ENCODE results near the gene CABCOCO1. TPM values are rescaled to one million over a fixed set of nuclear protein-coding genes. Genes with fewer than 3 reads are reported as not detected.

CABCOCO1 gene
- total RNA-seq, 1 experiment from 2014 or later: not detected

- no TSS peak for BruUV-seq (replicated peaks)
- H3K36me3 ChIP-seq (ENCODE audit: insufficient read depth, low read length, poor library complexity, severe bottlenecking): no peaks in the 10 kb centered on the region
- CTCF ChIA-PET: interaction anchor here (0.7 to 2.0 kb wide), 2 partner anchors 130 to 148 kb away, joined by 3 to 7 read pairs; no protein-coding TSS in a partner anchor
- POLR2A ChIA-PET (ENCODE audit: low non-redundant PET): no interaction called here
- no peaks in the 10 kb centered on the region for H3K9me3 ChIP-seq (ENCODE audit: low read depth, low read length, poor library complexity, severe bottlenecking)
- TF ChIP-seq EZH2 (IDR thresholded peaks at IDR 0.05; ENCODE audit: borderline replicate concordance, low read depth, low read length, poor library complexity, severe bottlenecking): no peak
- TF ChIP-seq CTCF (conservative IDR thresholded peaks at IDR 0.05; ENCODE audit: low read depth, low read length): no peak
- intact Hi-C loops (cut with micrococcal nuclease; ENCODE audit: unreplicated experiment): loop anchor here (5.0 to 10.0 kb wide), 3 partner anchors 292 to 495 kb away; no protein-coding TSS in a partner anchor
- H3K27me3 ChIP-seq (replicated peaks; ENCODE audit: insufficient read depth, low read depth, low read length, poor library complexity): no peaks in the 10 kb centered on the region
- no peak overlapping the region for H3K4me3 ChIP-seq (ENCODE audit: low read depth, low read length, poor library complexity, severe bottlenecking)
- H3K4me1 ChIP-seq (ENCODE audit: insufficient read depth, low read length, poor library complexity, severe bottlenecking): peaks cover 76% of the 10 kb centered on the region
- H3K27ac ChIP-seq (ENCODE audit: low read depth, low read length, poor library complexity, severe bottlenecking): peak overlapping the region; percentile 78
- DNase-seq (ENCODE audit: low spot score): peak; percentile 81
These were observed 89.6 kb downstream of the CABCOCO1 start for GRCh38 chr10:61752111-61753011.

GRCh38 chr10:61753453-61753852 lies 90.7 kb downstream of the CABCOCO1 start:
- no TSS peak for BruUV-seq (replicated peaks)
- Histone ChIP-seq H3K36me3 (ENCODE audit: insufficient read depth, low read length, poor library complexity, severe bottlenecking) (no peaks in the 10 kb centered on the region), H3K4me1 (ENCODE audit: insufficient read depth, low read length, poor library complexity, severe bottlenecking) (peaks cover 71% of the 10 kb centered on the region), H3K4me3 (ENCODE audit: low read depth, low read length, poor library complexity, severe bottlenecking) (no peak overlapping the region), H3K27ac (ENCODE audit: low read depth, low read length, poor library complexity, severe bottlenecking) (no peak overlapping the region), H3K27me3 (replicated peaks; ENCODE audit: insufficient read depth, low read depth, low read length, poor library complexity) (no peaks in the 10 kb centered on the region), H3K9me3 (ENCODE audit: low read depth, low read length, poor library complexity, severe bottlenecking) (no peaks in the 10 kb centered on the region)
- ChIA-PET CTCF (interaction anchor here (0.6 kb wide), 1 partner anchor 156 kb away, joined by 6 read pairs; no protein-coding TSS in a partner anchor), POLR2A (ENCODE audit: low non-redundant PET) (no interaction called here)
- DNase-seq (ENCODE audit: low spot score): no peak
- intact Hi-C loops (cut with micrococcal nuclease; ENCODE audit: unreplicated experiment): loop anchor here (5.0 to 10.0 kb wide), 3 partner anchors 291 to 494 kb away; no protein-coding TSS in a partner anchor
- TF ChIP-seq EZH2 (IDR thresholded peaks at IDR 0.05; ENCODE audit: borderline replicate concordance, low read depth, low read length, poor library complexity, severe bottlenecking) (no peak), CTCF (conservative IDR thresholded peaks at IDR 0.05; ENCODE audit: low read depth, low read length) (no peak)

GRCh38 chr10:61754587-61755550 lies 92.1 kb downstream of the CABCOCO1 start:
- Histone ChIP-seq H3K9me3 (ENCODE audit: low read depth, low read length, poor library complexity, severe bottlenecking) (no peaks in the 10 kb centered on the region), H3K27ac (ENCODE audit: low read depth, low read length, poor library complexity, severe bottlenecking) (peak overlapping the region; percentile 38), H3K4me1 (ENCODE audit: insufficient read depth, low read length, poor library complexity, severe bottlenecking) (peaks cover 71% of the 10 kb centered on the region), H3K27me3 (replicated peaks; ENCODE audit: insufficient read depth, low read depth, low read length, poor library complexity) (no peaks in the 10 kb centered on the region), H3K36me3 (ENCODE audit: insufficient read depth, low read length, poor library complexity, severe bottlenecking) (no peaks in the 10 kb centered on the region), H3K4me3 (ENCODE audit: low read depth, low read length, poor library complexity, severe bottlenecking) (no peak overlapping the region)
- ChIA-PET POLR2A (ENCODE audit: low non-redundant PET) (no interaction called here), CTCF (interaction anchor here (0.9 kb wide), 1 partner anchor 80 kb away, joined by 3 read pairs; no protein-coding TSS in a partner anchor)
- intact Hi-C loops (cut with micrococcal nuclease; ENCODE audit: unreplicated experiment): loop anchor here (2.0 to 10.0 kb wide), 4 partner anchors 82 to 492 kb away; no protein-coding TSS in a partner anchor
- TF ChIP-seq CTCF (conservative IDR thresholded peaks at IDR 0.05; ENCODE audit: low read depth, low read length) (no peak), EZH2 (IDR thresholded peaks at IDR 0.05; ENCODE audit: borderline replicate concordance, low read depth, low read length, poor library complexity, severe bottlenecking) (no peak)
- no TSS peak for BruUV-seq (replicated peaks)
- peak; percentile 80 for DNase-seq (ENCODE audit: low spot score)

Data from A673 (cell line).